ENCODE data around the gene F10.

The F10 gene

GRCh38 chr13:113115363-113116205, 7.0 kb upstream of the F10 start:
- H2BK15ac ChIP-seq (ENCODE audit: low read depth, poor library complexity, severe bottlenecking), result no peak overlapping the region
- H3K36me3 ChIP-seq (ENCODE audit: control insufficient read depth in 1 of 2, insufficient read depth in 2 of 2, low read depth in 1 of 2, low read length in 2 of 2), result no peaks in the 10 kb centered on the region
- no peak overlapping the region for H3K18ac ChIP-seq (ENCODE audit: low read depth in 1 of 2, low read length in 2 of 2)
- no peak for DNase-seq
- H3K23ac ChIP-seq (ENCODE audit: low read length in 2 of 2), result no peak overlapping the region
- no peak overlapping the region for H2AK5ac ChIP-seq (ENCODE audit: low read length, severe bottlenecking)
- no peak overlapping the region for H3K27ac ChIP-seq (ENCODE audit: low read length, poor library complexity, severe bottlenecking)
- no peak overlapping the region for H3K9ac ChIP-seq (ENCODE audit: low read length)
- H3K27me3 ChIP-seq (ENCODE audit: control insufficient read depth in 1 of 2, insufficient read depth in 1 of 2, low read length in 2 of 2), result peaks cover 33 to 72% of the 10 kb centered on the region in 2 experiments
- H2BK12ac ChIP-seq (ENCODE audit: low read length in 2 of 2), result no peak overlapping the region
- no peak overlapping the region for H4K91ac ChIP-seq (ENCODE audit: low read length)
- no peaks in the 10 kb centered on the region for H3K9me3 ChIP-seq (ENCODE audit: control insufficient read depth, low read length)
- WGBS, result 85% methylated on average over 21 of the region's 21 CpGs
- H2BK5ac ChIP-seq (ENCODE audit: low read depth, low read length, poor library complexity, severe bottlenecking), result no peak overlapping the region
- no peak overlapping the region for H3K4me2 ChIP-seq (ENCODE audit: low read length, poor library complexity, severe bottlenecking)
- H3K79me1 ChIP-seq (replicated peaks; ENCODE audit: low read length, poor library complexity, severe bottlenecking), result no peaks in the 10 kb centered on the region
- H3K4ac ChIP-seq (ENCODE audit: low read depth in 1 of 2, low read length in 2 of 2), result no peak overlapping the region
- H2BK120ac ChIP-seq (ENCODE audit: low read depth, low read length), result no peak overlapping the region
- H4K8ac ChIP-seq (ENCODE audit: low read length), result no peak overlapping the region
- H2AFZ ChIP-seq (ENCODE audit: low read depth, low read length), result no peak overlapping the region
- H3K4me1 ChIP-seq (ENCODE audit: control insufficient read depth, insufficient read depth, low read depth, low read length), result peaks cover 7% of the 10 kb centered on the region
- H3K4me3 ChIP-seq (ENCODE audit: insufficient read depth in 1 of 2, low read depth in 1 of 2, low read length in 2 of 2), result no peak overlapping the region
- no peak overlapping the region for H3K14ac ChIP-seq (ENCODE audit: low read length in 2 of 2)

- H3K4me3 ChIP-seq (ENCODE audit: insufficient read depth in 1 of 2, low read depth in 1 of 2, low read length in 2 of 2), result no peak overlapping the region
- no peak overlapping the region for H3K18ac ChIP-seq (ENCODE audit: low read depth in 1 of 2, low read length in 2 of 2)
- H2AK5ac ChIP-seq (ENCODE audit: low read length, severe bottlenecking), result no peak overlapping the region
- H3K27me3 ChIP-seq (ENCODE audit: control insufficient read depth in 1 of 2, insufficient read depth in 1 of 2, low read length in 2 of 2), result peaks cover 29 to 70% of the 10 kb centered on the region in 2 experiments
- no peaks in the 10 kb centered on the region for H3K9me3 ChIP-seq (ENCODE audit: control insufficient read depth, low read length)
- H3K36me3 ChIP-seq (ENCODE audit: control insufficient read depth in 1 of 2, insufficient read depth in 2 of 2, low read depth in 1 of 2, low read length in 2 of 2), result no peaks in the 10 kb centered on the region
- H3K4me2 ChIP-seq (ENCODE audit: low read length, poor library complexity, severe bottlenecking), result no peak overlapping the region
- H2BK15ac ChIP-seq (ENCODE audit: low read depth, poor library complexity, severe bottlenecking), result no peak overlapping the region
- H2AFZ ChIP-seq (ENCODE audit: low read depth, low read length), result no peak overlapping the region
- H2BK120ac ChIP-seq (ENCODE audit: low read depth, low read length), result no peak overlapping the region
- no peak overlapping the region for H3K9ac ChIP-seq (ENCODE audit: low read length)
- WGBS, result 82% methylated on average over 9 of the region's 10 CpGs
- no peaks in the 10 kb centered on the region for H3K79me1 ChIP-seq (replicated peaks; ENCODE audit: low read length, poor library complexity, severe bottlenecking)
- no peak overlapping the region for H3K23ac ChIP-seq (ENCODE audit: low read length in 2 of 2)
- H3K14ac ChIP-seq (ENCODE audit: low read length in 2 of 2), result no peak overlapping the region
- H3K4me1 ChIP-seq (ENCODE audit: control insufficient read depth, insufficient read depth, low read depth, low read length), result peaks cover 2% of the 10 kb centered on the region
- H4K91ac ChIP-seq (ENCODE audit: low read length), result no peak overlapping the region
- no peak for DNase-seq
- no peak overlapping the region for H3K27ac ChIP-seq (ENCODE audit: low read length, poor library complexity, severe bottlenecking)
- no peak overlapping the region for H2BK5ac ChIP-seq (ENCODE audit: low read depth, low read length, poor library complexity, severe bottlenecking)
- H2BK12ac ChIP-seq (ENCODE audit: low read length in 2 of 2), result no peak overlapping the region
- H4K8ac ChIP-seq (ENCODE audit: low read length), result no peak overlapping the region
- H3K4ac ChIP-seq (ENCODE audit: low read depth in 1 of 2, low read length in 2 of 2), result no peak overlapping the region
These were observed 6.3 kb upstream of the F10 start for GRCh38 chr13:113116206-113116800.

- Histone ChIP-seq H3K4me2 (ENCODE audit: low read length, poor library complexity, severe bottlenecking) (no peak overlapping the region), H3K27me3 (ENCODE audit: control insufficient read depth in 1 of 2, insufficient read depth in 1 of 2, low read length in 2 of 2) (peaks cover 29 to 70% of the 10 kb centered on the region in 2 experiments), H2AFZ (ENCODE audit: low read depth, low read length) (no peak overlapping the region), H2BK15ac (ENCODE audit: low read depth, poor library complexity, severe bottlenecking) (no peak overlapping the region), H3K18ac (ENCODE audit: low read depth in 1 of 2, low read length in 2 of 2) (no peak overlapping the region), H3K4me1 (ENCODE audit: control insufficient read depth, insufficient read depth, low read depth, low read length) (peaks cover 2% of the 10 kb centered on the region), H3K9me3 (ENCODE audit: control insufficient read depth, low read length) (no peaks in the 10 kb centered on the region), H3K9ac (ENCODE audit: low read length) (no peak overlapping the region), H3K79me1 (replicated peaks; ENCODE audit: low read length, poor library complexity, severe bottlenecking) (no peaks in the 10 kb centered on the region), H3K27ac (ENCODE audit: low read length, poor library complexity, severe bottlenecking) (no peak overlapping the region), H4K8ac (ENCODE audit: low read length) (no peak overlapping the region), H2AK5ac (ENCODE audit: low read length, severe bottlenecking) (no peak overlapping the region), H3K14ac (ENCODE audit: low read length in 2 of 2) (no peak overlapping the region), H3K23ac (ENCODE audit: low read length in 2 of 2) (no peak overlapping the region), H3K4ac (ENCODE audit: low read depth in 1 of 2, low read length in 2 of 2) (no peak overlapping the region), H2BK120ac (ENCODE audit: low read depth, low read length) (no peak overlapping the region), H2BK5ac (ENCODE audit: low read depth, low read length, poor library complexity, severe bottlenecking) (no peak overlapping the region), H3K4me3 (ENCODE audit: insufficient read depth in 1 of 2, low read depth in 1 of 2, low read length in 2 of 2) (no peak overlapping the region), H2BK12ac (ENCODE audit: low read length in 2 of 2) (no peak overlapping the region), H4K91ac (ENCODE audit: low read length) (no peak overlapping the region), H3K36me3 (ENCODE audit: control insufficient read depth in 1 of 2, insufficient read depth in 2 of 2, low read depth in 1 of 2, low read length in 2 of 2) (no peaks in the 10 kb centered on the region)
- DNase-seq, result no peak
- WGBS, result 93% methylated on average over 10 of the region's 10 CpGs
These were observed 5.7 kb upstream of the F10 start for GRCh38 chr13:113116871-113117271.

DNA sequence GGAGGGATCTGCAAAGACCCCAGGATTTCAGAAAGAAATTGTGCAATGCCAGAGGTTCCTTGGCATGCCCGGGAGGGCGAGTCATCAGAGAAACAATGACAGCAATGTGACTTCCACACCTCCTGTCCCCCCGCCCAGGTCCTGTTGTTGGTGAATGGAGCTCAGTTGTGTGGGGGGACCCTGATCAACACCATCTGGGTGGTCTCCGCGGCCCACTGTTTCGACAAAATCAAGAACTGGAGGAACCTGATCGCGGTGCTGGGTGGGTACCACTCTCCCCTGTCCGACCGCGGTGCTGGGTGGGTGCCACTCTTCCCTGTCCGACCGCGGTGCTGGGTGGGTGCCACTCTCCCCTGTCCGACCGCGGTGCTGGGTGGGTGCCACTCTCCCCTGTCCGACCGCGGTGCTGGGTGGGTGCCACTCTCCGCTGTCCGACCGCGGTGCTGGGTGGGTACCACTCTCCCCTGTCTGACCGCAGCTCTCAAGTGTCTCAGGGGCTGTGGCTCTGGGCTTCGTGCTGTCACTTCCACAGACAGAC, 5.2 kb upstream of the F10 start:
- Histone ChIP-seq H3K4me3 (ENCODE audit: insufficient read depth in 1 of 2, low read depth in 1 of 2, low read length in 2 of 2) (no peak overlapping the region), H4K8ac (ENCODE audit: low read length) (no peak overlapping the region), H3K36me3 (ENCODE audit: control insufficient read depth in 1 of 2, insufficient read depth in 2 of 2, low read depth in 1 of 2, low read length in 2 of 2) (no peaks in the 10 kb centered on the region), H3K4me2 (ENCODE audit: low read length, poor library complexity, severe bottlenecking) (no peak overlapping the region), H3K14ac (ENCODE audit: low read length in 2 of 2) (no peak overlapping the region), H2BK120ac (ENCODE audit: low read depth, low read length) (no peak overlapping the region), H3K4me1 (ENCODE audit: control insufficient read depth, insufficient read depth, low read depth, low read length) (peaks cover 2% of the 10 kb centered on the region), H2BK5ac (ENCODE audit: low read depth, low read length, poor library complexity, severe bottlenecking) (no peak overlapping the region), H2AK5ac (ENCODE audit: low read length, severe bottlenecking) (no peak overlapping the region), H4K91ac (ENCODE audit: low read length) (no peak overlapping the region), H2AFZ (ENCODE audit: low read depth, low read length) (no peak overlapping the region), H3K23ac (ENCODE audit: low read length in 2 of 2) (no peak overlapping the region), H3K9ac (ENCODE audit: low read length) (no peak overlapping the region), H2BK15ac (ENCODE audit: low read depth, poor library complexity, severe bottlenecking) (no peak overlapping the region), H3K27ac (ENCODE audit: low read length, poor library complexity, severe bottlenecking) (no peak overlapping the region), H3K79me1 (replicated peaks; ENCODE audit: low read length, poor library complexity, severe bottlenecking) (no peaks in the 10 kb centered on the region), H3K18ac (ENCODE audit: low read depth in 1 of 2, low read length in 2 of 2) (no peak overlapping the region), H3K27me3 (ENCODE audit: control insufficient read depth in 1 of 2, insufficient read depth in 1 of 2, low read length in 2 of 2) (peaks cover 29 to 69% of the 10 kb centered on the region in 2 experiments), H3K9me3 (ENCODE audit: control insufficient read depth, low read length) (no peaks in the 10 kb centered on the region), H3K4ac (ENCODE audit: low read depth in 1 of 2, low read length in 2 of 2) (no peak overlapping the region), H2BK12ac (ENCODE audit: low read length in 2 of 2) (no peak overlapping the region)
- 96% methylated on average over 24 of the region's 26 CpGs for WGBS
- DNase-seq, result no peak

All from mesenchymal stem cell (in vitro differentiated cells and primary cell).